ENCODE data around the gene CCSER1. TPM values are rescaled to one million over a fixed set of nuclear protein-coding genes. Genes with fewer than 3 reads are reported as not detected.

CCSER1 gene
- total and polyA plus RNA-seq, 4 donors = 0.18 to 2.3 (median 1.2) TPM

- Histone ChIP-seq H3K36me3 (ENCODE audit: control insufficient read depth in 4 of 4, insufficient read depth in 3 of 4, low read depth in 1 of 4, low read length in 3 of 4) (no peaks in the 10 kb centered on the region), H3K27ac (ENCODE audit: low read depth in 1 of 2, low read length in 2 of 2) (no peak overlapping the region)
- 89% methylated on average over 2 of the region's 2 CpGs for WGBS
These were observed 14.5 kb upstream of the CCSER1 start for GRCh38 chr4:90112715-90113114.

More at GRCh38 chr4:90112715-90113114, 14.5 kb upstream of the CCSER1 start:
- no peaks in the 10 kb centered on the region for H3K4me1 ChIP-seq (ENCODE audit: control insufficient read depth in 4 of 4, insufficient read depth in 4 of 4, low read length in 3 of 4)
- no peak overlapping the region for H3K4me3 ChIP-seq (ENCODE audit: low read depth in 1 of 3, low read length in 3 of 3)
- no peak for DNase-seq (ENCODE audit: low spot score)
- no peak overlapping the region for H3K9ac ChIP-seq (ENCODE audit: low read depth in 1 of 2, low read length in 2 of 2)
- TF ChIP-seq YY1 (IDR thresholded peaks at IDR 0.05) = no peak
- no peak for TF ChIP-seq REST (IDR thresholded peaks at IDR 0.05)
- no peak for TF ChIP-seq ATF3 (IDR thresholded peaks at IDR 0.05)
- TF ChIP-seq HNF4G (IDR thresholded peaks at IDR 0.05) = no peak
- no peak for TF ChIP-seq NR2F2 (IDR thresholded peaks at IDR 0.05)
- TF ChIP-seq CTCF (IDR thresholded peaks at IDR 0.05; ENCODE audit: low read depth, low read length, missing input control) = no peak
- TF ChIP-seq FOXA2 (IDR thresholded peaks at IDR 0.05) = no peak
- no peak for TF ChIP-seq EGR1 (IDR thresholded peaks at IDR 0.05; ENCODE audit: low read depth in 2 of 2)
- no peak for TF ChIP-seq RXRA (IDR thresholded peaks at IDR 0.05)
- no peak for TF ChIP-seq RAD21 (IDR thresholded peaks at IDR 0.05)
- no peak for TF ChIP-seq GABPA (IDR thresholded peaks at IDR 0.05 in 1 of 2, conservative IDR thresholded peaks at IDR 0.05 in 1 of 2)
- no peak for TF ChIP-seq JUND (IDR thresholded peaks at IDR 0.05)
- TF ChIP-seq HNF4A (conservative IDR thresholded peaks at IDR 0.05) = no peak
- no peak for TF ChIP-seq SP1 (IDR thresholded peaks at IDR 0.05)
- TF ChIP-seq ZBTB33 (IDR thresholded peaks at IDR 0.05) = no peak
- TF ChIP-seq TAF1 (conservative IDR thresholded peaks at IDR 0.05) = no peak
- H3K9me3 ChIP-seq (ENCODE audit: control insufficient read depth in 4 of 4, low read length in 3 of 4) = no peaks in the 10 kb centered on the region
- no peaks in the 10 kb centered on the region for H3K27me3 ChIP-seq (ENCODE audit: control insufficient read depth in 4 of 4, insufficient read depth in 4 of 4, low read length in 3 of 4)

Data from liver (tissue), 9 donors.